Measurements from ENCODE around the gene OR2T6. TPM values are rescaled to one million over a fixed set of nuclear protein-coding genes. Genes with fewer than 3 reads are reported as not detected.
"Not testable (repeated sequence)": the region's sequence is repeated elsewhere in the genome, so short reads cannot be mapped to it uniquely, and the experiment has no call there.

OR2T6 gene
- total and polyA plus RNA-seq, 7 experiments from 2014 or later, result not detected

- ATAC-seq; H3K9me3 ChIP-seq (ENCODE audit: control insufficient read depth in 2 of 3, low read length in 3 of 3); H3K36me3 Mint-ChIP-seq; H3K4me3 Mint-ChIP-seq; H3K27ac Mint-ChIP-seq; H3K4me1 Mint-ChIP-seq; H3K27me3 ChIP-seq (ENCODE audit: control insufficient read depth in 2 of 2, insufficient read depth in 2 of 2, low read length in 2 of 2); H3K36me3 ChIP-seq (ENCODE audit: control insufficient read depth in 2 of 3, insufficient read depth in 3 of 3, low read length in 3 of 3); H3K4me1 ChIP-seq (ENCODE audit: control insufficient read depth in 2 of 2, insufficient read depth in 2 of 2, low read length in 2 of 2); POLR2A ChIA-PET; H3K27ac ChIP-seq (ENCODE audit: low read depth, low read length); intact Hi-C loops (cut with micrococcal nuclease); H3K4me3 ChIP-seq (ENCODE audit: low read length); H3K9me3 Mint-ChIP-seq; DNase-seq; H3K27me3 Mint-ChIP-seq; CTCF ChIA-PET: not testable (repeated sequence)
These were observed 56.1 kb downstream of the OR2T6 start for GRCh38 chr1:248431683-248432082.

GRCh38 chr1:248432201-248432600, 56.7 kb downstream of the OR2T6 start:
- H3K9me3 Mint-ChIP-seq; H3K27me3 Mint-ChIP-seq; ATAC-seq; H3K4me3 ChIP-seq (ENCODE audit: low read length); H3K36me3 Mint-ChIP-seq; H3K27ac Mint-ChIP-seq; intact Hi-C loops (cut with micrococcal nuclease); CTCF ChIA-PET; H3K27me3 ChIP-seq (ENCODE audit: control insufficient read depth in 2 of 2, insufficient read depth in 2 of 2, low read length in 2 of 2); H3K4me1 Mint-ChIP-seq; H3K27ac ChIP-seq (ENCODE audit: low read depth, low read length); H3K4me1 ChIP-seq (ENCODE audit: control insufficient read depth in 2 of 2, insufficient read depth in 2 of 2, low read length in 2 of 2); POLR2A ChIA-PET; H3K4me3 Mint-ChIP-seq; H3K36me3 ChIP-seq (ENCODE audit: control insufficient read depth in 2 of 3, insufficient read depth in 3 of 3, low read length in 3 of 3); DNase-seq; H3K9me3 ChIP-seq (ENCODE audit: control insufficient read depth in 2 of 3, low read length in 3 of 3): not testable (repeated sequence)

- CTCF ChIA-PET; POLR2A ChIA-PET; ATAC-seq; DNase-seq; H3K4me1 ChIP-seq (ENCODE audit: control insufficient read depth in 2 of 2, insufficient read depth in 2 of 2, low read length in 2 of 2); H3K27me3 Mint-ChIP-seq; H3K36me3 ChIP-seq (ENCODE audit: control insufficient read depth in 2 of 3, insufficient read depth in 3 of 3, low read length in 3 of 3); H3K9me3 Mint-ChIP-seq; H3K36me3 Mint-ChIP-seq; H3K4me1 Mint-ChIP-seq; H3K27ac Mint-ChIP-seq; H3K27ac ChIP-seq (ENCODE audit: low read depth, low read length); H3K9me3 ChIP-seq (ENCODE audit: control insufficient read depth in 2 of 3, low read length in 3 of 3); intact Hi-C loops (cut with micrococcal nuclease); H3K4me3 ChIP-seq (ENCODE audit: low read length); H3K27me3 ChIP-seq (ENCODE audit: control insufficient read depth in 2 of 2, insufficient read depth in 2 of 2, low read length in 2 of 2); H3K4me3 Mint-ChIP-seq: not testable (repeated sequence)
These were observed 58.4 kb downstream of the OR2T6 start for GRCh38 chr1:248433811-248434415.

GRCh38 chr1:248434913-248435312, 59.4 kb downstream of the OR2T6 start:
- H3K4me1 ChIP-seq (ENCODE audit: control insufficient read depth in 2 of 2, insufficient read depth in 2 of 2, low read length in 2 of 2); H3K4me1 Mint-ChIP-seq; CTCF ChIA-PET; H3K27ac ChIP-seq (ENCODE audit: low read depth, low read length); POLR2A ChIA-PET; H3K27ac Mint-ChIP-seq; H3K36me3 Mint-ChIP-seq; H3K27me3 ChIP-seq (ENCODE audit: control insufficient read depth in 2 of 2, insufficient read depth in 2 of 2, low read length in 2 of 2); DNase-seq; intact Hi-C loops (cut with micrococcal nuclease); H3K9me3 Mint-ChIP-seq; H3K36me3 ChIP-seq (ENCODE audit: control insufficient read depth in 2 of 3, insufficient read depth in 3 of 3, low read length in 3 of 3); H3K9me3 ChIP-seq (ENCODE audit: control insufficient read depth in 2 of 3, low read length in 3 of 3); ATAC-seq; H3K4me3 ChIP-seq (ENCODE audit: low read length); H3K4me3 Mint-ChIP-seq; H3K27me3 Mint-ChIP-seq: not testable (repeated sequence)

- H3K27ac Mint-ChIP-seq; H3K4me1 ChIP-seq (ENCODE audit: control insufficient read depth in 2 of 2, insufficient read depth in 2 of 2, low read length in 2 of 2); H3K9me3 ChIP-seq (ENCODE audit: control insufficient read depth in 2 of 3, low read length in 3 of 3); H3K27ac ChIP-seq (ENCODE audit: low read depth, low read length); H3K27me3 ChIP-seq (ENCODE audit: control insufficient read depth in 2 of 2, insufficient read depth in 2 of 2, low read length in 2 of 2); H3K36me3 Mint-ChIP-seq; intact Hi-C loops (cut with micrococcal nuclease); DNase-seq; H3K4me1 Mint-ChIP-seq; CTCF ChIA-PET; H3K4me3 ChIP-seq (ENCODE audit: low read length); H3K27me3 Mint-ChIP-seq; H3K36me3 ChIP-seq (ENCODE audit: control insufficient read depth in 2 of 3, insufficient read depth in 3 of 3, low read length in 3 of 3); H3K9me3 Mint-ChIP-seq; H3K4me3 Mint-ChIP-seq; ATAC-seq; POLR2A ChIA-PET: not testable (repeated sequence)
These were observed 60.8 kb downstream of the OR2T6 start for GRCh38 chr1:248436303-248436702.

- H3K4me3 ChIP-seq (ENCODE audit: low read length); H3K9me3 Mint-ChIP-seq; H3K27me3 Mint-ChIP-seq; H3K27me3 ChIP-seq (ENCODE audit: control insufficient read depth in 2 of 2, insufficient read depth in 2 of 2, low read length in 2 of 2); POLR2A ChIA-PET; ATAC-seq; CTCF ChIA-PET; DNase-seq; H3K36me3 Mint-ChIP-seq; intact Hi-C loops (cut with micrococcal nuclease); H3K27ac Mint-ChIP-seq; H3K27ac ChIP-seq (ENCODE audit: low read depth, low read length); H3K4me1 ChIP-seq (ENCODE audit: control insufficient read depth in 2 of 2, insufficient read depth in 2 of 2, low read length in 2 of 2); H3K4me1 Mint-ChIP-seq; H3K4me3 Mint-ChIP-seq; H3K9me3 ChIP-seq (ENCODE audit: control insufficient read depth in 2 of 3, low read length in 3 of 3); H3K36me3 ChIP-seq (ENCODE audit: control insufficient read depth in 2 of 3, insufficient read depth in 3 of 3, low read length in 3 of 3): not testable (repeated sequence)
These were observed 63.1 kb downstream of the OR2T6 start for GRCh38 chr1:248438668-248439067.

- ATAC-seq; H3K27ac ChIP-seq (ENCODE audit: low read depth, low read length); POLR2A ChIA-PET; H3K4me1 ChIP-seq (ENCODE audit: control insufficient read depth in 2 of 2, insufficient read depth in 2 of 2, low read length in 2 of 2); H3K36me3 ChIP-seq (ENCODE audit: control insufficient read depth in 2 of 3, insufficient read depth in 3 of 3, low read length in 3 of 3); intact Hi-C loops (cut with micrococcal nuclease); DNase-seq; H3K4me3 Mint-ChIP-seq; H3K27ac Mint-ChIP-seq; H3K4me1 Mint-ChIP-seq; H3K9me3 ChIP-seq (ENCODE audit: control insufficient read depth in 2 of 3, low read length in 3 of 3); CTCF ChIA-PET; H3K36me3 Mint-ChIP-seq; H3K9me3 Mint-ChIP-seq; H3K27me3 ChIP-seq (ENCODE audit: control insufficient read depth in 2 of 2, insufficient read depth in 2 of 2, low read length in 2 of 2); H3K27me3 Mint-ChIP-seq; H3K4me3 ChIP-seq (ENCODE audit: low read length): not testable (repeated sequence)
These were observed 63.7 kb downstream of the OR2T6 start for GRCh38 chr1:248439283-248439682.

Measured in naive thymus-derived CD4-positive, alpha-beta T cell (primary cell).